ENCODE data around the gene RAB22A.
"Not testable (repeated sequence)": the region's sequence is repeated elsewhere in the genome, so short reads cannot be mapped to it uniquely, and the experiment has no call there.

Gene RAB22A

GRCh38 chr20:58389968-58390658 is 80.6 kb downstream of the RAB22A start:
- DNase-seq: no peak

GRCh38 chr20:58390659-58391035 is 81.1 kb downstream of the RAB22A start:
- DNase-seq: no peak

GRCh38 chr20:58392286-58392685 is 82.8 kb downstream of the RAB22A start:
- DNase-seq: no peak

DNA sequence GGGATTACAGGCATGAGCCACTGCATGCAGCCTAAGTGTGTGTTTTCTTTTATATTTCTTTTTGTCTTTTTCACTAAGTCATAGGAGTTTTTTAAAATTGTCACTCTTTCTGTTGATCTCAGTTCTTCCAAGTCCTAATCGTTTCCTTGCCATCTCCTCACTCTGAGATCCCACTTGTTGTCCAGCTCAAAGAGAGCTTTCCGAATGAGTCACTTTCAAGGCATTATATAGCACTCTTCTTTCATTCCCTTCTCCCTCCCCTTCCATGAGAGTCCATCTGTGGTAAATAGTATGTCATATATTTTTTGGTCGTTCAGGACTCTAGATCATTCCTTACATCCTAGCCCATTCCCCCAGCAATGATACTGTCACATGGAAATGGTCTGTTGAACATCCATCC is 83.8 kb downstream of the RAB22A start:
- DNase-seq: no peak

DNA sequence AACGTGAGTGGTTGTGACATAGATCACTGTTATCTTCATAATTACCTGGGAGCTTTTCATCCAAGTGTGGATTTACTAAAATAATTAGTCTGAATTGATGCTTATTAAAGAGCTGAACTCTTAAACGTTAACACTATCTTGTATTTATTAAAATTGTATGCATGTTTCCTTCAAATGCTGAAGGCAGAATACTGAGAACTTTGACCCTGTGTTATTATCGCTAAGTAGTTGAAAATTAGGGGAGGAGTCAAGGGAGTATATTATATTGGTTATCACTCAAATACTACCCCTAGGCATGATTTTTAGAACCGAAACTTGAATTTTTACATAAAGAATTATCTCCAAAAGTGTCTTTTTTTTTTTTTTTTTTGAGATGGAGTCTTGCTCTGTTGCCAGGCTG is 85.3 kb downstream of the RAB22A start:
- no peak for DNase-seq

DNA sequence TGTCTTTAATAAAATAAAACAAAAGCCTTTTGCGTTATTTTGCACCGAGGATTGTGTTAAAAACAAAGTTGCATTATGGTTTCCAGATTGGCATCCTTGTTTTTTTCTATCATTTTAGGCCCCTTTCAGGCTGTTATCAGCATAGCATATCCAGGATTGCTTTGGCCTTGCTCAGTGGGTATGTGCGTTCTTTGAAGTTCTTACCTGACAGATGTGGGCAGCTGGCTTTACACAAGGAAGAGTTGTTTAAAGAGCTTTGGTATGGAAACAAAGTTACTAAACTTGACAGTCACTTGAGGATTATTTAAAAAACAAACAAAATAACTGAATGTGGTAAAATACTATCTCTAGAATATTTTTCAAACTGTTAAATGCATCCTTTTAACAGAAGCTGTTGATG is 86.1 kb downstream of the RAB22A start:
- no peak for DNase-seq

- DNase-seq: no peak
Measured at GRCh38 chr20:58397429-58397828, 87.9 kb downstream of the RAB22A start.

- no peak for DNase-seq
Measured at GRCh38 chr20:58398254-58398653, 88.7 kb downstream of the RAB22A start.

GRCh38 chr20:58399926-58400325 is 90.4 kb downstream of the RAB22A start:
- no peak for DNase-seq

GRCh38 chr20:58401162-58401561 is 91.6 kb downstream of the RAB22A start:
- DNase-seq: no peak

DNA sequence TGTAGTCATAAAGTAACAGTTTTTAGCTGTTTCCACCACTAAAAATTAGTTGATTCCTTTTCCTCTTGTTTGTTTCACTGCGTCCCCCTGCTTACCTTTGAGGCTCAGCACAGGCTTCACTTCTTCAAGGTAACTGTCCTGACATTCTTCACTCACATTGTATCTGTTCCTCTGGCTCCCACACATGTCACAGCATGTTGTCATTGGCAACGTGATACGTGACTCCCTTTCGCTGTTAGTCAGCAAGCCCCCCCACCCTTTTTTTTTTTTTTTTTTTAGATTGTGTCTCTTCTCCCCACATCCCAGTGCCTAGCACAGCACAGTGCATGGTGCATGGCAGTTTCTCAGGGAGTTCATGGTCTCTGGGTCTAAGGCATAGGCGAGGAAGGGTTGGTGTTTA is 92.8 kb downstream of the RAB22A start:
- DNase-seq: no peak

DNA sequence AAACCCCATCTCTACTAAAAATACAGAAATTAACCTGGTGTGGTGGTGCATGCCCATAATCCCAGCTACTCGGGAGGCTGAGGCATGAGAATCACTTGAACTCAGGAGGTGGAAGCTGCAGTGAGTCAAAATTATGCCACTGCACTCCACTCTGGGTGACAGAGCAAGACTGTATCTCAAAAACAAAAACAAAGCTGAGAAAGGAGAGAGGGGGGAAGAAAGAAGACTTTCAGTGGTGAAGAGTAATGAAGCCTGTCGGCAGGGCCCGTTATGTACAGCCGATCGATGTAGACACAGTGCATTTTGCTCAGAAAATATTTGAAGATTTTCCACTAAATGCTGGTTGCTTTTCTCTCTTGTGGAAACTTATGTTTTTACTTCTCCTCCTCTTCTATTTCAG is 93.3 kb downstream of the RAB22A start:
- no peak for DNase-seq

GRCh38 chr20:58403272-58403671 is 93.8 kb downstream of the RAB22A start:
- no peak for DNase-seq

DNA sequence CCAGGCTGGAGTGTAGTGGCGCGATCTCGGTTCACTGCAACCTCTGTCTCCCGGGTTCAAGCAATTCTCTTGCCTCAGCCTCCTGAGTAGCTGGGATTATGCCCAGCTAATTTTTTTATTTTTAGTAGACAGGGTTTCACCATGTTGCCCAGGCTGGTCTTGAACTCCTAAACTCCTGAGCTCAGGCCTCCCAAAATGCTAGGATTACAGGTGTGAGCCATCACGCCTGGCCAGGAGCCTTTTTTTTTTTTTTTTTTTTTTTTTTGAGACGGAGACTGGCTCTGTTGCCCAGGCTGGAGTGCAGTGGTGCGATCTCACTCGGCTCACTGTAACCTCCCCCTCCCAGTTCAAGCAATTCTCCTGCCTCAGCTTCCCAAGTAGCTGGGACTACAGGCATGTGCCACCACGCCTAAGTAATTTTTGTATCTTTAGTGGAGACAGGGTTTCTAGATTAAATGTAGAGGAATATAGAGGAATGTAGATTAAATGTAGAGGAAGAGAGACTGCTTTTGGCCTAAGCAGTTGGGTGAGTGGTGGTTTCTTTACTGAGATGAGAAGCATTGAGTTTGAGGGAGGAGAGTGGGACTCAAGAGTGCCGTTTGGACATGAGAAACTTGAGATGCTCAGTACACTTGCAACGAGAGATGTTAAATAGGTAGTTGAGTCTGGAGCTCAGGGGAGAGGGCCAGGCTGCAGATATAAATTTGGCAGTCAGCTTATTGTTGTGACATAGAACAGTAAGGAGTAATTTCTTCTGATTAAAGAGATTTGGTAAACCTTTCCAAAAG is 96.2 kb downstream of the RAB22A start:
- DNase-seq: no peak

DNA sequence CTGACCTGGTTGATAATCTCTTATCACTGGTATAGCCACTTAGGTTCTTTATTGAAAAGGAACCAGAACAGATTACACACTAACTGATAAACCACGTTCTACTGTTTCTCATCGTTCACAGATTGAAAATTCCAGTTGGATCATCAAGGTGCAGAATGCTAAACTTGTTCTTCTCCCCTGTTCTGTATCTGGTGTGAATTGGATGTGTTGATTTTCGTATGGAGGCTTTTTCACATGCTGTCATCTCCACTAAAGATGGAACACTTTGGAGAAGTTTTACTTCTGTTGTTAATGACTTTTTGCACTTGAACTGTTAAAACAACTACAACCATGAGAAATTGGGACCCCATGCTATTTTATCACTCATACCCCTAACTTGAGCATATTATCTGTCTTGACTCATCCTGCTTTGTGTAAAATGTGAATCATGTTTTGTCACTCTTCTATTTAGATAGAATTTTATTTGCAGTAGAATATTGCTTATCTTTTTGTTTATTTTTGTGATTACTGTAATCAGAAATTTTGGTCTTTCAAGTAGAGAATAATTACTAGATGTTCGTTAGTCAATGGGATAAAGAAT is 97.0 kb downstream of the RAB22A start:
- no peak for DNase-seq

- no peak for DNase-seq
Measured at GRCh38 chr20:58407201-58407873, 97.8 kb downstream of the RAB22A start.

DNA sequence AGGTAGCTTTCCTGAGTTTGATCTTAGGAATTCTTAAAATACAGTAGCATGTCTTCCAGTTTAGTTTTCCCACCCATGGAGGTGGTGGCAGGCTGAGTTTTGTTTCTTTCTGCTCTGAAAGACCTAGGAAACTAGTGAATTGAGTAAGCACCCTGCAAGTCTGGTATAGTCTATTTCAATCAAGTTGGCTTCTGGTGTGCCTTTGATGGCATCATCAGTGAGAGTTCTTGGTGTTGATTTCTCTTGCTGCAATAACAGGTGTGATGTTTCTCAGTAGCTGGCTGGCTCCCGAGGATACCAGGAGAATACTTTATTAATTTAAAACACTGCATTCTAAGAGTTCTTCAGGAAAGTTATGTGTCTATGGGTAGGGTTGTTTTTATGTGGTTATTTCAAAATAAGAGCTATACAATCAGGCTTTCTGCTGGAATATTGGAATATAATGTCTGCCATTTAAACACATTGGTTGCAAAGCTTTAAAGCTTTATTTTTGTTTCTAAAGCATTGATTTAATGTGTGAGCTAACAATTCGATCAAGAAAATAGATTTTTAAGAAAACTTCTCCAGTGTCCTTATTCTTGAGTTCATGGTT is 98.5 kb downstream of the RAB22A start:
- DNase-seq: no peak

GRCh38 chr20:58408603-58409246 is 99.2 kb downstream of the RAB22A start:
- no peak for DNase-seq

- not testable (repeated sequence) for DNase-seq
Measured at GRCh38 chr20:58414216-58414615, 104.7 kb downstream of the RAB22A start.

DNA sequence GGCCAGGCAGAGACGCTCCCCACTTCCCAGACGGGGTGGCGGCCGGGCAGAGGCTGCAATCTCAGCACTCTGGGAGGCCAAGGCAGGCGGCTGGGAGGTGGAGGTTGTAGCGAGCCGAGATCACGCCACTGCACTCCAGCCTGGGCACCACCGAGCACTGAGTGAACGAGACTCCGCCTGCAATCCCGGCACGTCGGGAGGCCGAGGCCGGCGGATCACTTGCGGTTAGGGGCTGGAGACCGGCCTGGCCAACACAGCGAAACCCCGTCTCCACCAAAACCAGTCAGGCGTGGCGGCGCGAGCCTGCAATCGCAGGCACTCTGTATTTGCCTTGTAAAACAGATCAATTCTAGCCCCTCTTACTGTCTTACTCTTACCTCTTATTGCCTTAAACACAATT is 105.3 kb downstream of the RAB22A start:
- not testable (repeated sequence) for DNase-seq

- no peak for DNase-seq
Measured at GRCh38 chr20:58416057-58416456, 106.5 kb downstream of the RAB22A start.

GRCh38 chr20:58416835-58417234 is 107.3 kb downstream of the RAB22A start:
- no peak for DNase-seq
